H1 (cell line): Measurements from ENCODE around the gene ELMO1. TPM values are rescaled to one million over a fixed set of nuclear protein-coding genes. Genes with fewer than 3 reads are reported as not detected.
A peak's percentile ranks its signal among the peaks of the same experiment; 100 is the strongest.

Source experiments
- CTCF ChIA-PET: fragments of 300-600 bp; sonication (Branson Sonifier 250); formaldehyde crosslinking; loops from one replicate; lab custom pipeline; 2021; ENCODE audit not compliant: partially characterized antibody; lab: Charles Lee
- POLR2A ChIA-PET: fragments of 300-600 bp; sonication (Branson Sonifier 250); formaldehyde crosslinking; loops from one replicate; lab custom pipeline; 2021; ENCODE audit warnings: inconsistent platforms; ENCODE audit not compliant: partially characterized antibody; lab: Charles Lee
- DNase-seq, 2 experiments: peaks; one replicate each; pipeline versions ENCODE4 v3.0.0 to v3.0.0-alpha.2; 2010 to 2022; ENCODE audit warnings: low spot score in 2 of 2, low read depth in 1 of 2, mixed read lengths in 1 of 2
- FAIRE-seq: peaks from 2 replicates; lab custom pipeline; 2011; peaks lifted over from hg19 to GRCh38; lab: Jason Lieb, UNC
- H2AFZ ChIP-seq: 2 replicates; pipeline ENCODE4 v1.8.1; 2012; ENCODE audit warnings: low read length, inconsistent platforms
- H2AK5ac ChIP-seq: 2 replicates; pipeline ENCODE4 v1.6.1; 2013; ENCODE audit warnings: low read depth, low read length
- H2BK120ac ChIP-seq: replicated peaks from 2 replicates; pipeline ENCODE3; 2013; ENCODE audit warnings: low read depth, low read length, inconsistent platforms
- H2BK12ac ChIP-seq: 2 replicates; pipeline ENCODE4 v1.6.1; 2013; ENCODE audit warnings: low read depth, low read length
- H2BK15ac ChIP-seq: 2 replicates; pipeline ENCODE4 v1.6.1; 2013; ENCODE audit warnings: low read length
- H2BK20ac ChIP-seq: 2 replicates; pipeline ENCODE4 v1.6.1; 2013; ENCODE audit warnings: low read length
- H2BK5ac ChIP-seq: 2 replicates; pipeline ENCODE4 v1.6.1; 2013; ENCODE audit warnings: low read depth, low read length
- H3K14ac ChIP-seq: 2 replicates; pipeline ENCODE4 v1.6.1; 2013; ENCODE audit warnings: inconsistent platforms; ENCODE audit not compliant: insufficient read length
- H3K18ac ChIP-seq: 2 replicates; pipeline ENCODE4 v1.6.1; 2013; ENCODE audit warnings: low read length; ENCODE audit errors: extremely low read depth
- H3K23ac ChIP-seq: 2 replicates; pipeline ENCODE4 v1.6.1; 2013; ENCODE audit warnings: inconsistent platforms; ENCODE audit not compliant: insufficient read length
- H3K23me2 ChIP-seq: 2 replicates; pipeline ENCODE4 v1.6.1; 2013; ENCODE audit warnings: low read depth, low read length
- H3K27ac ChIP-seq: 2 replicates; pipeline ENCODE4 v1.6.1; 2011; ENCODE audit warnings: low read depth, low read length, inconsistent platforms
- H3K27me3 ChIP-seq, 4 experiments: replicated peaks in 1 of 4; 1 replicate in 1 of 4; 2 replicates in 3 of 4; pipeline versions ENCODE4 v1.6.1 to v1.8.1; 2011 to 2013; ENCODE audit warnings: low read length in 3 of 4, mild to moderate bottlenecking in 3 of 4, inconsistent platforms in 2 of 4, mixed read lengths in 2 of 4, moderate library complexity in 1 of 4; ENCODE audit not compliant: control insufficient read depth in 3 of 4, insufficient read depth in 3 of 4; ENCODE audit errors: extremely low read depth in 1 of 4
- H3K36me3 ChIP-seq, 4 experiments: 2 replicates each; pipeline versions ENCODE4 v1.6.1 to v1.8.1; 2011 to 2013; ENCODE audit warnings: mild to moderate bottlenecking in 4 of 4, low read length in 3 of 4, moderate library complexity in 2 of 4, control low read depth in 1 of 4, inconsistent platforms in 1 of 4; ENCODE audit not compliant: insufficient read depth in 4 of 4, control insufficient read depth in 2 of 4
- H3K4ac ChIP-seq: replicated peaks from 2 replicates; pipeline ENCODE3; 2013; ENCODE audit warnings: low read length, low read depth, mixed read lengths, inconsistent platforms; ENCODE audit not compliant: insufficient read length
- H3K4me1 ChIP-seq, 4 experiments: replicated peaks in 1 of 4; 1 replicate in 1 of 4; 2 replicates in 3 of 4; pipeline versions ENCODE4 v1.6.1 to v1.8.1; 2011 to 2013; ENCODE audit warnings: low read length in 3 of 4, inconsistent platforms in 2 of 4, mixed read lengths in 1 of 4; ENCODE audit not compliant: insufficient read depth in 4 of 4, control insufficient read depth in 3 of 4
- H3K4me2 ChIP-seq, 2 experiments: 2 replicates each; pipeline versions ENCODE4 v1.6.1 to v1.8.1; 2011 to 2013; ENCODE audit warnings: low read depth in 2 of 2, low read length in 2 of 2, control low read depth in 1 of 2, inconsistent platforms in 1 of 2, mild to moderate bottlenecking in 1 of 2; ENCODE audit not compliant: insufficient read depth in 1 of 2
- H3K4me3 ChIP-seq, 4 experiments: fragments of 200-600, 300-600 bp in 1 of 4; sonication (generic), shearing (Covaris generic), sonication (Bioruptor Twin) in 1 of 4; 2 replicates each; pipeline versions ENCODE4 v1.5.1 to v1.8.1; 2011 to 2016; ENCODE audit warnings: low read length in 4 of 4, low read depth in 3 of 4, control low read depth in 2 of 4, inconsistent platforms in 2 of 4, mild to moderate bottlenecking in 2 of 4, mixed read lengths in 1 of 4, moderate library complexity in 1 of 4; ENCODE audit not compliant: insufficient read depth in 2 of 4; ENCODE audit errors: extremely low read depth in 1 of 4
- H3K56ac ChIP-seq: replicated peaks from 2 replicates; pipeline ENCODE3; 2013; ENCODE audit warnings: low read depth, mild to moderate bottlenecking, mixed read lengths, low read length, inconsistent platforms; ENCODE audit not compliant: insufficient read length
- H3K79me1 ChIP-seq: 2 replicates; pipeline ENCODE4 v1.6.1; 2013; ENCODE audit warnings: low read depth, low read length, control low read depth
- H3K79me2 ChIP-seq, 2 experiments: 2 replicates each; pipeline versions ENCODE4 v1.6.1 to v1.8.1; 2012 to 2013; ENCODE audit warnings: low read length in 2 of 2, mild to moderate bottlenecking in 2 of 2, inconsistent platforms in 1 of 2; ENCODE audit not compliant: insufficient read depth in 2 of 2, control insufficient read depth in 1 of 2
- H3K9ac ChIP-seq, 4 experiments: replicated peaks in 1 of 4; 1 replicate in 1 of 4; 2 replicates in 3 of 4; pipeline versions ENCODE4 v1.6.1 to v1.8.1; 2011 to 2013; ENCODE audit warnings: low read depth in 3 of 4, low read length in 3 of 4, control low read depth in 2 of 4, mild to moderate bottlenecking in 2 of 4, moderate library complexity in 2 of 4, inconsistent platforms in 1 of 4; ENCODE audit errors: extremely low read depth in 1 of 4
- H3K9me3 ChIP-seq, 2 experiments: 2 replicates each; pipeline versions ENCODE4 v1.6.1 to v1.8.1; 2012 to 2013; ENCODE audit warnings: mild to moderate bottlenecking in 2 of 2, moderate library complexity in 2 of 2, control low read depth in 1 of 2, inconsistent platforms in 1 of 2, low read depth in 1 of 2, low read length in 1 of 2, mixed read lengths in 1 of 2; ENCODE audit not compliant: insufficient read depth in 2 of 2
- H4K20me1 ChIP-seq, 2 experiments: replicated peaks in 1 of 2; 2 replicates each; pipeline versions ENCODE3 to v1.8.1; 2011 to 2013; ENCODE audit warnings: inconsistent platforms in 2 of 2, low read length in 2 of 2, mild to moderate bottlenecking in 1 of 2; ENCODE audit not compliant: insufficient read depth in 2 of 2, control insufficient read depth in 1 of 2
- H4K5ac ChIP-seq: 2 replicates; pipeline ENCODE4 v1.6.1; 2013; ENCODE audit warnings: low read length, low read depth, mixed read lengths, inconsistent platforms; ENCODE audit not compliant: insufficient read length
- H4K8ac ChIP-seq: 2 replicates; pipeline ENCODE4 v1.8.0; 2013; ENCODE audit warnings: mild to moderate bottlenecking, moderate library complexity, low read length, inconsistent platforms; ENCODE audit not compliant: insufficient read depth; ENCODE audit errors: extremely low read depth
- H4K91ac ChIP-seq: replicated peaks from 2 replicates; pipeline ENCODE3; 2013; ENCODE audit warnings: low read length, mixed read lengths, inconsistent platforms; ENCODE audit not compliant: insufficient read length
- CEBPB ChIP-seq: IDR thresholded peaks from 2 replicates; pipeline ENCODE4 v1.6.1; 2012; ENCODE audit warnings: low read depth, low read length
- SP4 ChIP-seq: IDR thresholded peaks from 2 replicates; pipeline ENCODE4 v1.6.1; 2012; ENCODE audit warnings: low read length, inconsistent platforms
- WGBS, 2 experiments: shearing (Covaris generic) in 1 of 2; methylation state at CpG; one replicate each; pipeline versions ENCODE4 v1.1.6 to v1.1.7; 2013 to 2015; ENCODE audit warnings: low lambda C conversion rate in 2 of 2, mixed read lengths in 2 of 2, inconsistent platforms in 1 of 2, low coverage in 1 of 2, missing lambda C conversion rate in 1 of 2; ENCODE audit not compliant: insufficient replicate concordance in 2 of 2, insufficient coverage in 1 of 2, insufficient read length in 1 of 2; ENCODE audit errors: extremely low coverage in 1 of 2, missing lambda C conversion rate in 1 of 2; 5-methylcytosine and 5-hydroxymethylcytosine counted together
- polyA plus RNA-seq, 7 experiments: library from polyadenylated mRNA; depleted of rRNA in 3 of 7; stranded (reverse) in 5 of 7; unstranded in 2 of 7; fragments of >200 nt in 5 of 7; fragments of 200-250 nt in 2 of 7; gene quantifications; 1 replicate in 5 of 7; 2 replicates in 1 of 7; 4 replicates in 1 of 7; pipeline versions ENCODE4 v1.2.1 to v1.2.3, GENCODE V29; 2011 to 2013; ENCODE audit warnings: missing spikeins in 2 of 7, mixed read lengths in 2 of 7
- total RNA-seq: library from RNA; stranded (reverse); fragmentation: NEBNext Ultra II Directional; extraction: Animal tissue kit (Norgen Biotek cat#: 25700); gene quantifications from 2 replicates; pipeline ENCODE4 v1.2.1, GENCODE V29; 2021

The ELMO1 gene
- total and polyA plus RNA-seq, 2 of the 8 experiments (the other 6 are each of a cell fraction or from before 2014, with no cell fraction given) = 18.4 to 21.0 TPM

- H3K4me1 ChIP-seq = peaks cover 0 to 4% (median 0%) of the 10 kb centered on the region in 4 experiments; a peak in 1 of 7 replicates
- no peak overlapping the region for H3K9ac ChIP-seq
- H4K5ac ChIP-seq = no peak overlapping the region
- no peak overlapping the region for H3K56ac ChIP-seq
- H3K79me1 ChIP-seq = no peaks in the 10 kb centered on the region
- H3K9me3 ChIP-seq = no peaks in the 10 kb centered on the region; a peak in 1 of 4 replicates
- H3K36me3 ChIP-seq = no peaks in the 10 kb centered on the region
- H3K79me2 ChIP-seq = no peaks in the 10 kb centered on the region
- WGBS, 2 experiments = 79% methylated on average over 5 of the region's 5 CpGs; no CpG with 5 or more reads in 1 of the 2 experiments
- CTCF ChIA-PET = interaction anchor here (0.8 to 2.7 kb wide), 10 partner anchors 9 to 483 kb away, joined by 3 to 20 read pairs (median 5); no protein-coding TSS in a partner anchor
- no peak for DNase-seq
- H3K27me3 ChIP-seq = no peaks in the 10 kb centered on the region
- H3K4me2 ChIP-seq = no peak overlapping the region
- peak overlapping the region; percentile 24; the same call in 1 of the 2 replicates for H3K18ac ChIP-seq
- H2BK120ac ChIP-seq = no peak overlapping the region
- H3K4me3 ChIP-seq = no peak overlapping the region
- H2AK5ac ChIP-seq = no peak overlapping the region
- no peak overlapping the region for H4K8ac ChIP-seq
- no peak overlapping the region for H2BK20ac ChIP-seq
- TF ChIP-seq SP4 = no peak
- peak; percentile 17; the same call in 1 of the 2 replicates for TF ChIP-seq CEBPB
- POLR2A ChIA-PET = interaction anchor here (0.8 kb wide), 1 partner anchor 13 kb away, joined by 3 read pairs; no protein-coding TSS in a partner anchor
- H3K4ac ChIP-seq = no peak overlapping the region
- no peak overlapping the region for H2BK15ac ChIP-seq
- no peaks in the 10 kb centered on the region for H3K23me2 ChIP-seq
- no peak overlapping the region for H2AFZ ChIP-seq
- no peak overlapping the region for H4K91ac ChIP-seq
- no peak overlapping the region for H3K14ac ChIP-seq
- H2BK5ac ChIP-seq = 0 out of 2 replicates have a peak overlapping the region, but pooled peaks have one; percentile 9
- no peak overlapping the region for H3K23ac ChIP-seq
- no peak overlapping the region for H2BK12ac ChIP-seq
- FAIRE-seq = no peak
- H3K27ac ChIP-seq = no peak overlapping the region
- H4K20me1 ChIP-seq = no peaks in the 10 kb centered on the region
Observed at GRCh38 chr7:36970551-36971514, 477.8 kb downstream of the ELMO1 start.
